22Rv1 (cell line): ENCODE results near the gene NOXA1.

Source experiments
- H3K27ac ChIP-seq: fragments of 450-650 bp; 2 replicates; pipeline ENCODE4 v1.5.1; 2017
- ZFX ChIP-seq: fragments of 450-650 bp; IDR thresholded peaks from 2 replicates; pipeline ENCODE4 v1.6.1; 2017; ENCODE audit warnings: antibody characterized with exemption, borderline replicate concordance
- TF ChIP-seq, protein P1 (sequence below): fragments of 450-650 bp; IDR thresholded peaks from 2 replicates; pipeline ENCODE4 v1.5.1; 2017; ENCODE audit warnings: mild to moderate bottlenecking

NOXA1 gene

DNA sequence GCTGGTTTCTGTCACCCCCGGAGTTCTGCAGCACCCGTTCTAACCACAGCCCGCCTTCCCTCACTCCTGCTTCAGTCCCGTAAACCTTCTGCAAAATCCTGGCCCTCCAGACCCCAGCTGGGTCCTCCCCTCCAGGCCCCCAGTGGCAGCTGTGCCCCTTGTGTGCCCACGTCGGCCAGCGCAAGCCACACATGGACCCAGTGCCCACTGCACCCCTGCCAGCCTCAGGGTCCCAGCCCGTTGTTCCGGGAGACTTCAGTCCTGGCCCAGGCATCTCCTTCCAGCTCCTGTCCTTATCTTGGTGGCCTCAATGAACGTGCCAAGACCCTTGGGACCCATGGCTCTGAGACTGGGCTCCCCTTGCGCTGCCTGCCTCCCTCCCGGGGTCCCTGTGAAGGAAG, 43.4 kb upstream of the NOXA1 start:
- TF ChIP-seq ZFX, result no peak
- TF ChIP-seq, protein P1, sequence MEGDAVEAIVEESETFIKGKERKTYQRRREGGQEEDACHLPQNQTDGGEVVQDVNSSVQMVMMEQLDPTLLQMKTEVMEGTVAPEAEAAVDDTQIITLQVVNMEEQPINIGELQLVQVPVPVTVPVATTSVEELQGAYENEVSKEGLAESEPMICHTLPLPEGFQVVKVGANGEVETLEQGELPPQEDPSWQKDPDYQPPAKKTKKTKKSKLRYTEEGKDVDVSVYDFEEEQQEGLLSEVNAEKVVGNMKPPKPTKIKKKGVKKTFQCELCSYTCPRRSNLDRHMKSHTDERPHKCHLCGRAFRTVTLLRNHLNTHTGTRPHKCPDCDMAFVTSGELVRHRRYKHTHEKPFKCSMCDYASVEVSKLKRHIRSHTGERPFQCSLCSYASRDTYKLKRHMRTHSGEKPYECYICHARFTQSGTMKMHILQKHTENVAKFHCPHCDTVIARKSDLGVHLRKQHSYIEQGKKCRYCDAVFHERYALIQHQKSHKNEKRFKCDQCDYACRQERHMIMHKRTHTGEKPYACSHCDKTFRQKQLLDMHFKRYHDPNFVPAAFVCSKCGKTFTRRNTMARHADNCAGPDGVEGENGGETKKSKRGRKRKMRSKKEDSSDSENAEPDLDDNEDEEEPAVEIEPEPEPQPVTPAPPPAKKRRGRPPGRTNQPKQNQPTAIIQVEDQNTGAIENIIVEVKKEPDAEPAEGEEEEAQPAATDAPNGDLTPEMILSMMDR, result no peak

DNA sequence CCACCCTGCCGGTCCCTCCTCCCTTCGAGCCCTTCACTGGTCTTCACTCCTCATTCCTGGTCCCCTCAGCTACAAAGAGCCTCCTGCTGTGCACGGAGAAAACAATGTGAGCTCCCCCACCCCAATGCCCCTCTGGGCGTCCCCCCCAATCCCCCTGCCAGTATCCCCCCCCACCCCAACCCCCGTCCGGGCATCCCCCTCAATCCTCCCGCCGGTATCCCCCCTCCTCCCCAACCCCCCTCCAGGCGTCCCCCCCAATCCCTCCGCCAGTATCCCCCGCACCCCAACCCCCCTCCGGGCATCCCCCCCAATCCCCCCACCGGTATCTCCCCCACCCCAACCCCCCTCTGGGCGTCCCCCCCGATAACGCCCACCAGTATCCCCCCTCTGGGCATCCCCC, 43.0 kb upstream of the NOXA1 start:
- TF ChIP-seq, protein P1, result no peak
- TF ChIP-seq ZFX, result no peak
- H3K27ac ChIP-seq, result no peak overlapping the region

More for the DNA sequence above, 43.4 kb upstream of the NOXA1 start:
- no peak overlapping the region for H3K27ac ChIP-seq

DNA sequence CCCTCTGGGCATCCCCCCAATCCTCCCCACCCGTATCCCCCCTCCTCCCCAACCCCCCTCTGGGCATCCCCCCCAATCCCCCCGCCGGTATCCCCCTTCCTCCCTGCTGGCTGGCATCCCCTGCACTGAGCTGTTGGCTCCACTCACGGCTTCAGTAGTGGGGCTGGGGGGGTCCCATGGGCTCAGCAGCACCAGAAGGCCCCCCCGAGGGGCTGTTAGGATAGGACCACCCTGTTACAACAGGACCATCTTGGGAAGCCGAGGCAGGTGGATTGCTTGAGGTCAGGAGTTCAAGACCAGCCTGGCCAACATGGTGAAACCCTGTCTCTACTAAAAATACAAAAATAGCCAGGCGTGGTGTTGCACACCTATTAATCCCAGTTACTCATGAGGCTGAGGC, 42.6 kb upstream of the NOXA1 start:
- TF ChIP-seq, protein P1, result no peak
- no peak for TF ChIP-seq ZFX
- H3K27ac ChIP-seq, result no peak overlapping the region

DNA sequence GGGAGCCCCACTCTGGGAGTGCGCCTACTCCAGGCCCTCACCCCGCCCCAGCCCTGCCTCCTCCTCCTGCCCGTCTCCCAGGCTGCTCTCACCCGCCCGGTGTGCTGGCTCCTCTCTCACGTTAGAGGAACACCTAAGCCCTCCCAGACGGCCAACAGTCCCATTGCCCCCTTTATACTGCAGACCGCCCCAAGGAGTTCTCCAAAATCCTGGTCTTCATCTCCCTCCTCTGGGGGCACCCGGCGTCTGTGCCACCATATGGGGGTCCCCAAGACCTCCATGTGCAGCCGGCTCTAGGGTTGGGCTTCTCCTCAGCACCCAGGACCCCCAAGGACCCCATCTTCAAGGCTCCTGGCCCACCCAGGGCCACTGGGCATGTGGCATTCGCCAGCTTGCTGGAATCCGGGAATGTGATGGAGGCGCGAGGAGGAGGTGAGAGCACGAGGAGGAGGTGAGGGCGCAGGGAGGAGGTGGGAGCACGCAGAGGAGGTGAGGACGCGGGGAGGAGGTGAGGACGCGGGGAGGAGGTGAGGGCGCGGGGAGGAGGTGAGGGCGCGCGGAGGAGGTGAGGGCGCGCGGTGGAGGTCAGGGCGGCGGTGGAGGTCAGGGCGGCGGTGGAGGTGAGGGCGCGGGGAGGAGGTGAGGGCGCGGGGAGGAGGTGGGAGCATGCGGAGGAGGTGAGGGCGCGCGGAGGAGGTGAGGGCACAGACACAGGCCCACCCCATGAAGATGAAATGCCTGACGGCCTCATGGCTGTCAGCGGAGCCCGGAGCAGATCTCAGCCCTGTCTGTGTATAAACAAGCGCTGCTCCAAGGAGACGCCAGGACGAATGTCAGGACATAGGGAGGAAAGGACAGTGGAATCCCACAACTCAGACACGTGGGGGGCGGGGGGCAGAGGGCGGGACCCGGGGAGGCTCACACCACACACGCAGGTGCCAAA, 41.4 kb upstream of the NOXA1 start:
- no peak overlapping the region for H3K27ac ChIP-seq
- no peak for TF ChIP-seq ZFX
- TF ChIP-seq, protein P1, result no peak

DNA sequence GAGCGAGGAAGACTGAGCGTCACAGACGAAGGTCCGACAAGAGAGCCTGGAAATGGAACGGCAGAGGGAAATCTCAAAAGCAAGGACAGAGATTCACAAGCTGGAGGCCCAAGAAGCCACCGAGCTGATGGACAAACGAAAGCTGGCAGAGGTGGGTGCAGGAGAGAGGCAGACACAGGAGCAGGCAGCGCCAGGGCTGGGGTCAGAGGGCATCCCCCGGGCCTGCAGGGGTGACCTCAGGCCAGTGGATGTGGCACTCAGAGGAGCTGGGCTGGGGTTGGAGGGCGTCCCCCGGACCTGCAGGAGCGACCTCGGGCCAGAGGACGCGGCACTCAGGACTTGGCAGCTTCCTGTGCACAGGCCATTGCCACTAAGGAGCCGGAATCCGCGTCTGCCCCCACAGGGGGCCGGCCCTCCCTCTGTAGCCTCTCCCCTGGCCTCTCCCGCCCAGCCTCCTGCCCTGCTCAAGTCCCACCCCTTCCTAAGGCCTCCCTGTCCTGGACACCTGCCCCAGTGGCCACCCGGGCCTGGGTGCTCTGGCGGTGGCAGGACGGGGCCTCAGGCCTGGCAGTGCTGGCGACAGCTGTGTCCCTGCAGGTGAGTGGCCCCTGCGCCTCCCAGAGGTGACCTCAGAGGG, 40.6 kb upstream of the NOXA1 start:
- TF ChIP-seq, protein P1, result no peak
- no peak for TF ChIP-seq ZFX
- no peak overlapping the region for H3K27ac ChIP-seq

DNA sequence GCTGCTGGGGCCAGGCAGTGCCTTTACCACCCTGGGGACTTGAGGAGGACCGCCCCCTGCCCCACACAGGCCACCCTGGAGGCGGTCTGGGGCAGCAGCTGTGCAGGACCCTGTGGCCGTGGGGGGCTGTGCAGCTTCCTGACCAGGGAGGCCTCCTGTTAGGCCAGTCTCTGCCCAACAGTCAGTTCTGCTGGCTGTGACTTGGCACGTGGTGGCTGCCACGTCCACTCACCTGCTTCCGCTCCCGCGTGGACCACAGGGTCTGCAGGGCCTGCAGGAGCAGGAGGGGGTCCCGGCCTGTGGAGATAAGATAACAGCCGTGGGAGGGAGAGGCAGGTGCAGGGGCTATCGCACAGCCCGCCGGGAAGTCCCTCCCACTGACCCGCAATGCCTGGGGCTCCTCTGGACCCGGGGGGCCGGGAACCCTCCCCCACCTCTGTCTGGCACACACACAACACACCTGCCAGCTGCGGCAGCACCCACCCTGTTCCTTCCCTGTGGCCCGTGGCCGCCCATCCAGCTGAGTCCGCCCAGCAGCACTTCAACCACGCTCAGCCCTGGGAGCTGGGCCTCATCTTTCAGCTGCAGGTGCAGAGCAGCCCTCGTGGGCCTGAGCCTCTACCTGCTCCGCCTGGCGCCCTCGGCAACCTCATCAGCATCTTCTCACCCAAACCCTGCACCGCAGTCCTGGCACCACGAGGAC, 40.0 kb upstream of the NOXA1 start:
- no peak overlapping the region for H3K27ac ChIP-seq
- TF ChIP-seq ZFX, result no peak
- TF ChIP-seq, protein P1, result no peak
